Caco-2 (cell line): Measurements from ENCODE around the gene METTL15. TPM values are rescaled to one million over a fixed set of nuclear protein-coding genes. Genes with fewer than 3 reads are reported as not detected.

Experiments
- BruUV-seq: library from RNA; stranded (reverse); fragments of 400-500 nt; replicated peaks from 2 replicates; lab custom pipeline; 2021; lab: Mats Ljungman, UMichigan
- CTCF ChIA-PET: fragments of 300-600 bp; sonication (Branson Sonifier 250); formaldehyde crosslinking; loops from one replicate; lab custom pipeline; 2022; ENCODE audit warnings: antibody characterized with exemption; lab: Charles Lee
- POLR2A ChIA-PET: fragments of 300-600 bp; sonication (Branson Sonifier 250); formaldehyde crosslinking; loops from one replicate; lab custom pipeline; 2022; ENCODE audit warnings: antibody characterized with exemption; lab: Charles Lee
- DNase-seq, 2 experiments: peaks; one replicate each; pipeline versions ENCODE4 v3.0.0 to v3.0.0-alpha.2; 2020 to 2022
- H3K27me3 ChIP-seq: replicated peaks from 2 replicates; pipeline ENCODE4 v1.6.0; 2011; ENCODE audit warnings: low read length; ENCODE audit not compliant: control insufficient read depth, insufficient read depth
- H3K36me3 ChIP-seq: 2 replicates; pipeline ENCODE4 v1.5.1; 2011; ENCODE audit warnings: low read length; ENCODE audit not compliant: control insufficient read depth, insufficient read depth
- H3K4me1 ChIP-seq: fragments of 250-450 bp; sonication (Bioruptor Pico); 2 replicates; pipeline ENCODE4 v1.5.1; 2020; ENCODE audit warnings: mild to moderate bottlenecking
- H3K4me3 ChIP-seq: 2 replicates; pipeline ENCODE4 v1.5.1; 2011; ENCODE audit warnings: low read depth, mild to moderate bottlenecking, control low read depth, low read length
- H3K9me3 ChIP-seq: fragments of 250-450 bp; sonication (Bioruptor Pico); 2 replicates; pipeline ENCODE4 v1.5.1; 2020; ENCODE audit warnings: mild to moderate bottlenecking, moderate library complexity
- H3K27ac Mint-ChIP-seq: one replicate; pipeline ENCODE4 v1.8.0; 2022; ENCODE audit warnings: mixed read lengths; ENCODE audit not compliant: unreplicated experiment
- H3K27me3 Mint-ChIP-seq: one replicate; pipeline ENCODE4 v1.8.0; 2022; ENCODE audit warnings: mixed read lengths; ENCODE audit not compliant: insufficient read depth, unreplicated experiment
- H3K36me3 Mint-ChIP-seq: one replicate; pipeline ENCODE4 v1.8.0; 2022; ENCODE audit warnings: mild to moderate bottlenecking, mixed read lengths; ENCODE audit not compliant: insufficient read depth, unreplicated experiment
- H3K4me1 Mint-ChIP-seq: one replicate; pipeline ENCODE4 v1.8.0; 2022; ENCODE audit warnings: low read depth, mixed read lengths; ENCODE audit not compliant: unreplicated experiment
- H3K4me3 Mint-ChIP-seq: one replicate; pipeline ENCODE4 v1.8.0; 2022; ENCODE audit warnings: mild to moderate bottlenecking, moderate library complexity, mixed read lengths; ENCODE audit not compliant: unreplicated experiment
- H3K9me3 Mint-ChIP-seq: one replicate; pipeline ENCODE4 v1.8.0; 2022; ENCODE audit warnings: mixed read lengths; ENCODE audit not compliant: unreplicated experiment
- CTCF ChIP-seq, 2 experiments: fragments of 200-600 bp in 1 of 2; IDR thresholded peaks; 1 replicate in 1 of 2; 2 replicates in 1 of 2; pipeline versions ENCODE4 v1.5.1 to v1.8.0; 2011 to 2022; ENCODE audit warnings: antibody characterized with exemption in 1 of 2, control low read depth in 1 of 2, inconsistent platforms in 1 of 2, low read depth in 1 of 2, low read length in 1 of 2, mild to moderate bottlenecking in 1 of 2, moderate library complexity in 1 of 2; ENCODE audit not compliant: insufficient read depth in 1 of 2, severe bottlenecking in 1 of 2, unreplicated experiment in 1 of 2
- intact Hi-C: fragments of 100-400 bp; cut with micrococcal nuclease; formaldehyde crosslinking; loops from one replicate; pipeline ENCODE4 v1.10.0; 2022; ENCODE audit not compliant: unreplicated experiment
- total RNA-seq: library from RNA; stranded (reverse); gene quantifications from 2 replicates; pipeline ENCODE4 v1.2.3, GENCODE V29; 2022

Gene METTL15
- total RNA-seq, 1 experiment from 2014 or later: 14.4 TPM

GRCh38 chr11:28137832-28138231 is 29.6 kb downstream of the METTL15 start:
- CTCF ChIA-PET: no interaction called here
- H3K4me3 Mint-ChIP-seq: no peak overlapping the region
- H3K27me3 ChIP-seq: no peaks in the 10 kb centered on the region
- H3K4me1 Mint-ChIP-seq: no peaks in the 10 kb centered on the region
- no peaks in the 10 kb centered on the region for H3K4me1 ChIP-seq
- no peak for TF ChIP-seq CTCF (IDR thresholded peaks at IDR 0.05; ENCODE audit: insufficient read depth in 1 of 2, low read depth in 1 of 2, low read length in 1 of 2, severe bottlenecking in 1 of 2, unreplicated experiment in 1 of 2)
- H3K4me3 ChIP-seq: no peak overlapping the region
- POLR2A ChIA-PET: no interaction called here
- intact Hi-C loops: no loop called here
- no peaks in the 10 kb centered on the region for H3K27me3 Mint-ChIP-seq
- BruUV-seq: no TSS peak
- H3K36me3 ChIP-seq: peaks cover 4% of the 10 kb centered on the region
- H3K36me3 Mint-ChIP-seq: peaks cover 32% of the 10 kb centered on the region
- peak in 1 of 2 experiments; percentile 4 for DNase-seq
- peaks cover 43% of the 10 kb centered on the region for H3K9me3 Mint-ChIP-seq
- H3K27ac Mint-ChIP-seq: no peak overlapping the region
- peaks cover 26% of the 10 kb centered on the region for H3K9me3 ChIP-seq

GRCh38 chr11:28139841-28140415 is 31.7 kb downstream of the METTL15 start:
- no peak for DNase-seq
- no TSS peak for BruUV-seq
- no peaks in the 10 kb centered on the region; the same call in none of the 2 replicates for H3K36me3 ChIP-seq
- CTCF ChIA-PET: no interaction called here
- Mint-ChIP-seq H3K4me3 (no peak overlapping the region), H3K9me3 (peaks cover 34% of the 10 kb centered on the region), H3K36me3 (peaks cover 32% of the 10 kb centered on the region), H3K27ac (no peak overlapping the region), H3K27me3 (no peaks in the 10 kb centered on the region), H3K4me1 (no peaks in the 10 kb centered on the region)
- intact Hi-C loops: no loop called here
- no peaks in the 10 kb centered on the region for H3K4me1 ChIP-seq
- TF ChIP-seq CTCF (IDR thresholded peaks at IDR 0.05; ENCODE audit: insufficient read depth in 1 of 2, low read depth in 1 of 2, low read length in 1 of 2, severe bottlenecking in 1 of 2, unreplicated experiment in 1 of 2): no peak
- peaks cover 26% of the 10 kb centered on the region for H3K9me3 ChIP-seq
- no peak overlapping the region for H3K4me3 ChIP-seq
- POLR2A ChIA-PET: no interaction called here
- no peaks in the 10 kb centered on the region for H3K27me3 ChIP-seq

DNA sequence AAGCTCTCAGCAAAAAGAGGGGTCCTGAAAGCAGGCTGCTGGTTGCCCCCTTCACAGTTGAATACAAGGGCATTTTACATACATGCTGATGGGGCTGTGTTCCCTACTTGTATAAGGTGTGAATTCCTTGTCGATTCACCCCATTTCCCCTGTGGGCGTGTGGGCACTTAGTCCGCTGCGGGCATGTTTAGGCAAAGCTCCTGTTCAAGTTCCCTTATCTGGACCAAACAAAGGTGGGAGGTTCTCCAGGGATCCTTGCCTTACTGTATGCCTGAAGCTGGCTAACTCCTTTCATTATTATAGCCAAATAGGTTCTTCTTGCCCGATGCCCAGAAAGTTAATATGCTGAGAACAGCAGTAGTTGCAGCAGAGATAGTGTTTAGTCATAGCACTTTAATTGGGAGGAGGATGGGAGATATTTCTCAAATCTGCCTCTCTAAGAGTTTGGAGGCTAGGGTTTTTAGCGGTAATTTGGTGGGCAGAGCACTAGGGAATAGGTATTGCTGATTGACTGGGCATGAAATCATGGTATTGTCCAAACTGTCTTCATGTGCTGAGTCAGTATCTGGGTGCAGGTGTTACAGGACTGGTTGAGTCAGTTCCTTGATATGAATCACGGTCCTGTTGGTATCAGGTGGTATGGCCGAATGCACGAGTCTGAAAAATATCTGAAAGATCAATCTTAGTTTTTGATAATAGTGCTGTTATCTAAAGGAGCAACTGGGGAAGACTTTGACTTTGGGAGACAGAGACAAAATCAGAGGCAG is 32.7 kb downstream of the METTL15 start:
- TF ChIP-seq CTCF (IDR thresholded peaks at IDR 0.05; ENCODE audit: insufficient read depth in 1 of 2, low read depth in 1 of 2, low read length in 1 of 2, severe bottlenecking in 1 of 2, unreplicated experiment in 1 of 2): no peak
- no peak overlapping the region for H3K27ac Mint-ChIP-seq
- no peak overlapping the region for H3K4me3 ChIP-seq
- no peak overlapping the region for H3K4me3 Mint-ChIP-seq
- intact Hi-C loops: no loop called here
- POLR2A ChIA-PET: no interaction called here
- no peak for DNase-seq
- H3K9me3 ChIP-seq: peaks cover 26% of the 10 kb centered on the region
- H3K4me1 Mint-ChIP-seq: no peaks in the 10 kb centered on the region
- H3K9me3 Mint-ChIP-seq: peaks cover 34% of the 10 kb centered on the region
- H3K36me3 Mint-ChIP-seq: peaks cover 32% of the 10 kb centered on the region
- CTCF ChIA-PET: no interaction called here
- H3K27me3 Mint-ChIP-seq: no peaks in the 10 kb centered on the region
- H3K4me1 ChIP-seq: no peaks in the 10 kb centered on the region
- H3K27me3 ChIP-seq: no peaks in the 10 kb centered on the region
- no peaks in the 10 kb centered on the region; the same call in none of the 2 replicates for H3K36me3 ChIP-seq
- no TSS peak for BruUV-seq
